ENCODE data around the gene KDM3B. TPM values are rescaled to one million over a fixed set of nuclear protein-coding genes. Genes with fewer than 3 reads are reported as not detected.

KDM3B gene
- total RNA-seq, 2 donors from 2014 or later, result 50.1 to 86.2 TPM

- no peak for TF ChIP-seq CTCF (IDR thresholded peaks at IDR 0.05)
- Histone ChIP-seq H3K36me3 (no peaks in the 10 kb centered on the region), H3K4me1 (ENCODE audit: control insufficient read depth in 1 of 2, low read depth in 2 of 2) (peaks cover 6 to 14% of the 10 kb centered on the region in 2 donors), H3K4me3 (peak overlapping the region; percentile 78), H3K9me3 (no peaks in the 10 kb centered on the region), H3K27ac (no peak overlapping the region), H3K27me3 (replicated peaks; ENCODE audit: insufficient read depth) (no peaks in the 10 kb centered on the region)
- no peak for DNase-seq (ENCODE audit: low spot score)
- ATAC-seq (ENCODE audit: insufficient number of reproducible peaks, low FRiP score, low read depth), result no peak
Measured at GRCh38 chr5:138330813-138331448, 21.6 kb upstream of the KDM3B start.

GRCh38 chr5:138331449-138332368 is 20.8 kb upstream of the KDM3B start, which contains the start of gene CDC25C:
Gene CDC25C (minus strand): TSS chr5:138331804. CDS start chr5:138331180, 624 bp downstream.
- Histone ChIP-seq H3K4me1 (ENCODE audit: control insufficient read depth in 1 of 2, low read depth in 2 of 2) (peaks cover 6 to 14% of the 10 kb centered on the region in 2 donors), H3K36me3 (no peaks in the 10 kb centered on the region), H3K4me3 (peak within 1 kb of the TSS; percentile 78), H3K27me3 (replicated peaks; ENCODE audit: insufficient read depth) (no peaks in the 10 kb centered on the region), H3K27ac (no peak within 1 kb of the TSS), H3K9me3 (no peaks in the 10 kb centered on the region)
- ATAC-seq (ENCODE audit: insufficient number of reproducible peaks, low FRiP score, low read depth) (peak; percentile 97), DNase-seq (ENCODE audit: low spot score) (peak; percentile 99)
- no peak for TF ChIP-seq CTCF (IDR thresholded peaks at IDR 0.05)

GRCh38 chr5:138334867-138335447 is 17.5 kb upstream of the KDM3B start:
- no peak for ATAC-seq (ENCODE audit: insufficient number of reproducible peaks, low FRiP score, low read depth)

GRCh38 chr5:138336952-138337684 is 15.4 kb upstream of the KDM3B start:
- Histone ChIP-seq H3K4me1 (ENCODE audit: control insufficient read depth in 1 of 2, low read depth in 2 of 2) (peaks cover 10 to 23% of the 10 kb centered on the region in 2 donors), H3K36me3 (no peaks in the 10 kb centered on the region), H3K27ac (peak overlapping the region; percentile 88 to 97), H3K4me3 (peak overlapping the region; percentile 89), H3K9me3 (no peaks in the 10 kb centered on the region), H3K27me3 (replicated peaks; ENCODE audit: insufficient read depth) (no peaks in the 10 kb centered on the region)
- DNase-seq (ENCODE audit: low spot score) (peak; percentile 73), ATAC-seq (ENCODE audit: insufficient number of reproducible peaks, low FRiP score, low read depth) (peak; percentile 52)
- no peak for TF ChIP-seq CTCF (IDR thresholded peaks at IDR 0.05)

More at GRCh38 chr5:138334867-138335447, 17.5 kb upstream of the KDM3B start:
- no peak overlapping the region for H3K4me3 ChIP-seq
- H3K9me3 ChIP-seq, result no peaks in the 10 kb centered on the region
- peaks cover 8 to 22% of the 10 kb centered on the region in 2 donors for H3K4me1 ChIP-seq (ENCODE audit: control insufficient read depth in 1 of 2, low read depth in 2 of 2)
- no peak for DNase-seq (ENCODE audit: low spot score)
- no peaks in the 10 kb centered on the region for H3K27me3 ChIP-seq (replicated peaks; ENCODE audit: insufficient read depth)
- TF ChIP-seq CTCF (IDR thresholded peaks at IDR 0.05), result no peak
- H3K36me3 ChIP-seq, result no peaks in the 10 kb centered on the region
- H3K27ac ChIP-seq, result no peak overlapping the region
